ENCODE results near the gene KCNS1.
"Not testable (repeated sequence)": the region's sequence is repeated elsewhere in the genome, so short reads cannot be mapped to it uniquely, and the experiment has no call there.

The KCNS1 gene

DNA sequence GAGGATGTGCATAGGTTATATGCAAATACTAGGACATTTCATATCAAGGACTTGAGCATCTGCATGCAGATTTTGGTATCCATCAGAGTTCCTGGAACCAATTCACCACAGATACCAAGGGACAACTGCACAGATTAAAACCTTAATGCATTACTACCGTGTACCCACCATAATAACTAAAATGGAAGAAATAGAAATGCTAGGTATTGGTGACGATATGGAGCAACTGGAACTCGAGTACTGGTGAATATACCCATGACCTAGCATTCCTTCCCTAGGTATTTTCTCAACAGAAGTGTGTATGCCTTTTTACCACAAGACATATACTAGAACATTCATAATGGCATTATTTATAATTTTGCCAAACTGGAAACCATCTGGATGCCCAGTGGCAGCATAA lies 18.5 kb downstream of the KCNS1 start:
- in situ Hi-C loops (cut with MboI; ENCODE audit: low sequenced_read_pairs), result no loop called here

DNA sequence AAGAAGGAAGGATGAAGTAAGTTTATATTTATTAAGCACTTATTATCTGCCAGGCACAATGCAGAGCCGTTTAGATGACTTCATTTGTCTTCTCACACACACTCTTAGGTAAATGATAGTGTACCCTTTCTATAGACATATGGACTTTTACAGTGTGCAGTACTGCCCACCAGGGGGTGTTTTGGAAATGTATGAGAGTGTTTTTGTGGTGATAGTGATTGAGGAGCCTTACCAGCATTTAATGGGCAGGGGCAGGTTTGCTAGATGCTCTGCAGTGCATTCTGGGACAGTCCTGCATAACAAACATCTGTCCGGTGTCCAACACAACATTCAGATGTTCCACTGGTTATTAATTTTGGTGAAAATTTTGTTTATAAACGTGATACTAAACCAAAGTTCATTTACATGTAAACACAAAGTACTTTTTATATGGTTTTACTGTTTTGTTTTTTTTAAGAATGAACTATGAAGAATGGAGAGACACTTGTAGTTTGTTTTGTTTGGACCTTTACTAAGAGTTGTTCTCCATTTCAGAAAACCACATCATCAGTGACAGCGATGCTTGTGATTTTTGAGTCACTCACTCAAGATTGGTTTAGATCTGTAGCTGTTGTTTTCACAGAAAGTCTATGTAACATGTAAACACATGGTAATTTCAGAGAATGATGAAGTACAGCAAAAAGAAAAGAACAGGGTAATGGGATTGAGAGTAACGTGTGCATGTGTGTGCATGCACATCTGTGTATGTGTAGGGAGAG lies 19.9 kb downstream of the KCNS1 start:
- in situ Hi-C loops (cut with MboI; ENCODE audit: low sequenced_read_pairs), result no loop called here

DNA sequence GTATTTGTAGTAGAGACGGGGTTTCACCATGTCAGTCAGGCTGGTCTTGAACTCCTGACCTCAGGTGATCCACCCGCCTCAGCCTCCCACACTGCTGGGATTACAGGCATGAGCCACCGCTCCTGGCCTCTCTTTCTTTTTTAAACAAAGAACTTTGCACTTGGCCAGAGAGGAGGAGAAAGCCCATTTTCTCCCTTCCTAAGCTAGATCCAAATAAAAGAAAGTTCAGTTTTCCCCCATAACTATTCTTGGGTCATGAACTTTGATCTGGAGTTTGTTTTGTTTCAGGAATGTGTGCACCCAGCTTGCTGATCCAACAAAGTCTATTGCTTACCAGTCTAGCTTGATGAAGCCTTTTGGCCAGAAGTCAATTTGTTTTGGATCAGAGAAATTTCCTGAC lies 23.4 kb downstream of the KCNS1 start:
- in situ Hi-C loops (cut with MboI; ENCODE audit: low sequenced_read_pairs), result loop anchor here (10.0 kb wide), 1 partner anchor 63 kb away; no protein-coding TSS in a partner anchor

DNA sequence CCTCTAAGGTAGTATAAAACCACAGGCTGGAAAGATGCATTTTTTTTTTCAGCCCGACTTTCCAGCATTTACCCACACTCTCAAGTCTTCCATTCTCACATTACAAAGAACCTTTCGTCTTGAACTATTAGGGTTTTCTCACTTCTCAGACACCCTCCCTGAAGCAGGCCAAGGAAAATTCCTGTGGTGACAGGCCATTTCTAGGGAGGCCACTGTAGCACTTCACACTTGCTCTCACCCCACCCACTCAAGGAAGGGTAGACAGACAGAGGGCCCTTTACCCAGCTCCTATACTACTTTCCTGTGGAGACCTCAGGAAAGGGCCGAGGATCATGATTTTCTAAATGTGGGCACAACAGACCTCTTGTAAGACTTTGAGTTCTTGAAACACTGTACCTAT lies 27.7 kb downstream of the KCNS1 start:
- in situ Hi-C loops (cut with MboI; ENCODE audit: low sequenced_read_pairs), result loop anchor here (10.0 kb wide), 1 partner anchor 58 kb away; no protein-coding TSS in a partner anchor

DNA sequence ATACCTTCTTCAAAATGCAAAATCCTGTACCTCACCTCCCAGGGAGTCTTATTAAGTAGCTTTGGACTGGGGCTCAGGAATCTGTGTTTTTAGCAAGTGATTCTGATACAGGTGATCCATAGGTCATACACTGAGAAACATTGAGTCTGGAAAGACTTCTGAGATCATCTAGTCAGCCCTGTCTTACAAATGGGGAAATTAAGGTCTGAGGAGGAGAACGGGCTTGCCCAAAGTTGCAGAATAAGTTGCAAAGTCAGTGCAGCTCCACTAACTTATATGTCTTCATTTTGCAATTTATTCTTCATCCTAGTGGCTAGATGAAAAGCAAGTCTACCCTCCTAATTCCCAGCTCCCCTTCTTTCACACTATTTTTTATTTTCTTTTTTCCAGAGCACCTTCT lies 28.9 kb downstream of the KCNS1 start:
- in situ Hi-C loops (cut with MboI; ENCODE audit: low sequenced_read_pairs), result loop anchor here (10.0 kb wide), 1 partner anchor 57 kb away; no protein-coding TSS in a partner anchor

DNA sequence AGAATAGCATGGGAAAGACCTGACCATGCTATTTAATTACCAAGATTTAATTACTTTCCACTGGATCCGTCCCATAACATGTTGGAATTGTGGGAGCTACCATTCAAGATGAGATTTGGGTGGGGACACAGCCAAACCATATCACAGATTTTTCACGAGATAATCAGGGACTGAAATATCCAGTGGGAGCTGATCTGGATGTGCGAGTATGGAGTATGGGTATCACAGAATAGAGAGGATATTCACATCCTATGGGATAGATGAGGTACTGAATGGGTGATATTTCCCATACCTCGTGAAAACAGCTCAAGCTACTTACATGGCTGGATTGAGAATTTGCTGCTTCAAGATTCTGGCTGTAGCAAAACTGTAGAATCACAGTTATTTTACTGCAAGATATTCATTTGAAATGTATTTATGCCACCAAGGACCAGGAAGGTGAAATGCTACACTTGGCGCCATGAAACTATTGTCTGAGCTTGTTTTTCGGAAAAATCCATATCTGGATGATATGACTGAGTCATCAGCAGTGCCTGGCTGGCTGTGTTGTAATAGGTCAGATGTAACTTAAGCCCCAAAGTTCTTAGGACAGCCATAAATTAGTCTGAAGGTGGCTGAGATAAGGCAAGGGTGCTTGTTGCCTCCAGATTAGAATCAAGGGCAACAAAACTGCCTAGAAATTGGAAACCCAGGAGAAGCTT lies 29.8 kb downstream of the KCNS1 start:
- in situ Hi-C loops (cut with MboI; ENCODE audit: low sequenced_read_pairs), result loop anchor here (10.0 kb wide), 1 partner anchor 56 kb away; no protein-coding TSS in a partner anchor

DNA sequence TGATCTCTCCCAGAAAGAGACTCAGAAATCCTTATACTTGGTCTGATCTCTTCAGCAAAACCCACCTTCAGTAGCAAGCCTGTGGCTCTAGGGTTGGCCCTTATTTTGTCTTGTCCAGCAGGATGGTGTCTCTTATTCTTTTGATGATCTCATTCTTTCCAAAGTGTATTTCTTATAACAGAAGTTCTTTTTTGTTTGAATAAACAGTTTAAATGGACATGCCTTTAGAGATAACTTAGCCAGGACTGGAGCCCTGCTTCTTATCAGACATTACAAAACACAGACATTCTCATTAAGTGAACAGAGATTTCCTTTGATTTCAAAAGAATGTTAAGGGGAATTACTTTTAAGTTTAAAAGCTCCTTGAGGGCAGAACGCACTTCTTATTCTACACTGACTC lies 31.7 kb downstream of the KCNS1 start:
- in situ Hi-C loops (cut with MboI; ENCODE audit: low sequenced_read_pairs), result no loop called here

DNA sequence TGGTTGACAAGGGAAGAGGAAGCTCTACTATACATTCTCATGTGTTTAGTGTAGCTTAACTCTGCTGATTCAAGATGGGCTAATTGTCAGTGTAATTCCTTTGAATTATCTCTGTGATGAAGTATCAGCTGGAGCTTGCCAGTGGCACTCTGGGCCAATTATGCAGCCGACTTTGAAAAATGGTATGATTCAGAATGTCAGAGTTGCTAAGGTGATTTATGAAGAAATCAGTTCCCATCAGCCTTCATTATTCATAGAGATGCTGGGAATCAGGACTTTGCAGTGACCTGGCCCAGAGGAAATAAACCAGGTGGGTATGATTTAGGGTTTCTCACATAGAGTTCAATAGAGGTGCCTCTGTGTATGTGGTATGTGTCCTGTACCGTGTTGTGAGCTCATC lies 33.4 kb downstream of the KCNS1 start:
- in situ Hi-C loops (cut with MboI; ENCODE audit: low sequenced_read_pairs), result no loop called here

DNA sequence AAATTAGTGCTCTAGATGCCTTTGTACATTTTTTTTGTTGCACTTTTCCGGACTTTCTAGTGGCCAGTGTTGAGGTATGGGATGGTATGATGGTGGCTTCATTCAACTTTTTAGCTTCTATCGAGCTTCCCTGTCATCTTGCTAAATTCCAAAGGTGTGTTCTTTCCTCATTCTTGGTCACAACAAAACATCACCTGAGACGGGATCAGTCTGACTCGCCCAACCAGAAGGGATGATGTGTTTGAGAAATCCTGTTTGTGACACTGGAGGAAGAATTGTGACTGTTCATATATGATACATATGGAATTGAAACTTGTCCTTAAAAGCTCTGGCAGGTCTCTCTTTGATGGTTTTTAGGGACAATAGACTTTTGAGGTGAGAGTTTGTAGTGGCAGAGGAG lies 33.8 kb downstream of the KCNS1 start:
- in situ Hi-C loops (cut with MboI; ENCODE audit: low sequenced_read_pairs), result no loop called here

DNA sequence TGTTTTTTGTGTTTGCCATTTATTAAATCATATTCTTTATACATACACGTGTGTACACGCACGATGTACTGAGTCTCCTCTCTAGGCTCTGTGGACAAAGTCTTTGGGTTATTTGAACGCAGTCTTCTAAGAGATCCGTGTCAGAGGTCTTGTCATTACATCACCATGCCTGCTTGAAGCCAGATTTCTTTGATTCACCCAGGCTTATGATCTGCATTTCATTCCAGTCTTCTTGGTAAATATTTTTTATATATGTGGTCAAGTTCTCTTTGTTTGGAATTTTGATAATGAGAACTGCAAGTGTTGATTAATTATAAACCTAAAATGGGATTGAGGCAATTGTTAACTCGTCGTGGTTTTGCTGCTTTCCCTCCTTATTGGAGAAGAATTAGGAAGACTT lies 34.6 kb downstream of the KCNS1 start:
- in situ Hi-C loops (cut with MboI; ENCODE audit: low sequenced_read_pairs), result no loop called here

DNA sequence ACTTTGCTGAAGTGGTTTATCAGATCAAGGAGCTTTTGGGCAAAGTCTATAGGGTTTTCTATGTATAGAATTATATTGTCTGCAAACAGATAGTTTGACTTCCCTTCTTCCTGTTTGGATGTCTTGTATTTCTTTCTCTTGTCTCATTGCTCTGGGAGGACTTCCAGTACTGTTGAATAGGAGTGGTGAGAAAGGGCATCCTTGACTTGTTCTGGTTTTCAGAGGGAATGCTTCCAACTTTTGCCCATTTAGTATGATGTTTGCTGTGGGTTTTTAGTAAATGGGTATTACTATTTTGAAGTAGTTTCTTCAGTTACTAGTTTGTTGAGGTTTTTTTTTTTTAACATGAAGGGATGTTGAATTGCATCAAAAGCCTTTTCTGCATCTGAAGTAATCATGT lies 36.1 kb downstream of the KCNS1 start:
- in situ Hi-C loops (cut with MboI; ENCODE audit: low sequenced_read_pairs), result no loop called here

DNA sequence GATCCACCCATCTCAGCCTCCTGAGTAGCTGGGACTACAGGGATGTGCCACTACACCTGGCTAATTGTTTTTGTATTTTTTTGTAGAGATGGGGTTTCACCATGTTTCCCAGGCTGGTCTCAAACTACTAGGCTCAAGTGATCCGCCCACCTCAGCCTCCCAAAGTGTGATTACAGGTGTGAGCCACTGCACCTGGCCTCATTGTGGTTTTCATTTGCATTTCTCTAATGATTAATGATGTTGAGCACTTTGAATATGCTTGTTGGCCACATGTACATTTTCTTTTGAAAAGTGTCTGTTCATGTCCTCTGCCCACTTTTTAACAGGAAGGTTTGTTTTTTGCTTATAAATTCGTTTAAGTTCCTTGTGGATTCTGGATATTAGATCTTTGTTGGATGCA lies 37.8 kb downstream of the KCNS1 start:
- in situ Hi-C loops (cut with MboI; ENCODE audit: low sequenced_read_pairs), result not testable (repeated sequence)

DNA sequence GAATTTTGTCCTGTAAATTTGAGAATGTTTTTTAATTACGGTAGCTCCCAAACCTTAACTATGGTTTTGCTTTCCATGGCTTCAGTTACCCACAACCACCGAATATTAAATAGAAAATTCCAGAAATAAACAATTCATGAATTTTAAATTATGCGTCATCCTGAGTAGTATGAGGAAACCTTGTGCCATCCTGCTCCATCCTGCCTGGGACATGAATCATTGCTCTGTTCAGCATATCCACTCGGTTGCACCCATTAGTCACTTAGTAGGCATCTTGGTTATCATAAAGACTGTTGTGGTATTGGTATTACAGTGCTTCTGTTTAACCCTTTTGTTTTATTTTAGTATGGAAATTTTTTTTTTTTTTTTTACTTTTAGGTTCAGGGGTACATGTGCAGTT lies 39.7 kb downstream of the KCNS1 start:
- in situ Hi-C loops (cut with MboI; ENCODE audit: low sequenced_read_pairs), result no loop called here

DNA sequence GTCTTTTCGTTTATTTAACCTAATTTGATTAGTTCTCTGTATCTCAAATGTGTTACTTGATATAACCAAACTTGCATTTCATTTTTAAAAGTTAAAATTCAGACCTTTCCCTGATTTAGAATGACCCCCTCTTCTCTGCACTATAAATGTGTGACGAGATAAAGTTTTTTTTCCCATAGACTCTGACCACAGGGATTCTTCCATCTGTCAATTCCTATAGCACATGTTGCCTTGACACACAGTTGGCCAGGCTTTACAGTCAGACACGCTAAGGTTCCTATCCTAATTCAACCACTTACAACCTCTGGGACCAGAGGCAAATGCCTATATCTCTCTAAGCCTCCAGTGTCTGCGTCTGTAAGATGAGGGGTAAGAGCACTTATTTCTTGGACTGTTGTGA lies 40.6 kb downstream of the KCNS1 start:
- in situ Hi-C loops (cut with MboI; ENCODE audit: low sequenced_read_pairs), result no loop called here

DNA sequence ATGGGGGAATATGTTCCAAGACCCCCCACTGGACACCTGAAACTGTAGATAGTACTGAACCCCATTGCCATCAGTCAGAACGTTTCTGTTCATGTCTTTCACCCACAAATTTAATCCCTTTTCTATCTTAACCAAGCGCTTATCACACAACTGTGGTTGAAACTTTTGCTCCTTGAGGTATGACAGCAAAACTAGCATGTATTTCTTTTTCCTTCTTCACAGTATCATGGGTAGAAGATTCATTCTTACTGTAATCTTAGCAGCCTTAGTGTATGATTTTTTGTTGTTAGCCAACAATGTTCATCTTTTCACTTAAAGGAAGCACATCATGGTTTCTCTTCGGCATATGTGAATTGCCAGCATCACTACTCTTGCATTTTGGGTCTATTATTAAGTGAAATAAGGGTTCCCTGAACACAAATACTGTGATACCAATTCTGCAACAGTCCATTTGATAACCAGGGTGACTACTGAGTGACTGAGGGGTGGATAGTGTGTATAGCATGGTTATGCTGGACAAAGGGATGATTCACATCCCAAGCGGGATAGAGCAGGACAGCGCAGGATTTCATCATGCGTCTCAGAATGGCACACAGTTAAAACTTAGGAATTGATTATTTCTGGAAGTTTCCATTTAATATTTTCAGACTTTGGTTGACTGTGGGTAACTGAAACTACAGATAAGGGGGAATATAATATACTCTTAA lies 41.8 kb downstream of the KCNS1 start:
- in situ Hi-C loops (cut with MboI; ENCODE audit: low sequenced_read_pairs), result no loop called here

DNA sequence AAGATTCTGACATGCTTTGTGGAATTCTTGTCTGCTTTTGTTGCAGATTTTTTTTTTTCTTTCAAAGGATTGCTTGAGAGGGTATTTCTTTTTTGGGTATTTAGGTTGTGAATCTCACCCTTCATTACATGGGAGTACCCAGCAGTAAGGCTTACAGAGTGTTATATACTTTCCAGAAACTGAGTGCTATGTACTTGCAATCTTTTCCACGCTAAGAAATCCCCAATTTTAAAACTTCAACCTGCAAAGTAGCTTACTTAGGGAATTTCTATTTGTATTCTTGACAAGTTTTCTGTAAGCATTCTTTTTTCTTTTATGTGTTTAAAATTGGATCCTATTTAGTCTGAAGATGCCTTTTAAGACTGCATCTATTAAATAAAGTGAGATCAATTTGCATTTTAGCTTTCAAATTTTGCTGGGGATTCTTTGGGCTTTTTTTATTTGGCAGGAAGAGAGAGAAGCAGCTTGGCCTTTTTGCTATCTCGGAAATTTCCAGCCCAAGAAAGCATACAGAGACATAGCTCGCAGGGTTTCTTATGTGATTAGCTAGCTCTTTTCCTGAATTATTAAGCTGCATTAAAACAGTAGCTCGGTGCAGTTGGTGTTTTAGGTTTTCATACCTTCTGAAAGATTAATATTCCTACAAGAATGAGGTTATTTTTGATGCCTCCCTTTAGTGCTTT lies 42.6 kb downstream of the KCNS1 start:
- in situ Hi-C loops (cut with MboI; ENCODE audit: low sequenced_read_pairs), result no loop called here

DNA sequence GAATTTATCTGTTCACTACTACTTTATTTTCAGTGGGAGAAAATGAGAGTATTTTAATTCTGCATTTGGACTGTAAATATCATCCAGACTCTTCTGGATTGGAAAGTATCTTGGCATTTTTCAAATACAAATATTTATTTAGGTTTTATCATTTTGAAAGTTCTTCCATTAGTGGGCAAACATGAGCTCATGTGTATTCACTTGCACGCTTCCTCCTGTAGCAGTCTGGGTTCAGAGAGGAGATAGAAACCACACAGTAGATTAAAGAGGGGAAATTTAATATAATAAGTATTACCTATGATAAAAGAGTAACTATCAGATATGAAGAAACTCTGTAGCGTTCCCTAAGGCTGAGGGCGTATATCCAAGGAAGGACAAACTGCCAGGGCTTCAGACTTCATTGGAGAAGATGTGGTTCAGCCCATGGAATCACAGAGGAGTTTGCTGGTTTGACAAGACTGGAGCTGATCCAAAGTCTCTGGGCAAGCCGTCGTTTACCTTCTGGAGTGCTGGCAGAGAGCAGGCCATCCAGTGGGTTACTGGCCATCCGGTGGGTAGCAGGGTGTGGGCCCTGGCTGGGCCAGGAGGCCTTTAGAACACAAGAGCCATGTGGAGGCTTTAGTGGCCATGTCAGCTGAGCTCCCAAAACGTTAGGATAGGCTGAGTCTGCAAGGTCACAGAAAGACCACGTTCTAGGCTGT lies 44.3 kb downstream of the KCNS1 start:
- in situ Hi-C loops (cut with MboI; ENCODE audit: low sequenced_read_pairs), result no loop called here

DNA sequence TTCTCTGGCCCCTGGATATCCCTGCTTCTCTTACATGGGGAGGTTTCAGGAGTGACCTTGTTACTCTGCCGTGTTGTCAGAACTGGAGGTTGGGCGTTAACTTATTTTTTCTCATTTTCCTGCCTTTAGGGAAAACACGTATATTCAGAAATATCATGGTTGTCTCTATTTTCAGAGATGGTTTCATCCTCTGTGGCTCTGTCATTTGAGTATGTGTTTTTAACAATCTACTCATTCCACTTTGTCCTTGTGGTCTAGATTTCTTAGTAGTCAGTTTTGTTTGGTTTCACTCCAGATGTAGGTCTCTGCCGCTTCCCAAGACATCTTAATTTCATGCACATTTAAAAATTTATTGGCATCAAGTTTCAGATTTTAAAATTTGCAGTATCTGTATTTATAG lies 45.9 kb downstream of the KCNS1 start:
- in situ Hi-C loops (cut with MboI; ENCODE audit: low sequenced_read_pairs), result no loop called here

DNA sequence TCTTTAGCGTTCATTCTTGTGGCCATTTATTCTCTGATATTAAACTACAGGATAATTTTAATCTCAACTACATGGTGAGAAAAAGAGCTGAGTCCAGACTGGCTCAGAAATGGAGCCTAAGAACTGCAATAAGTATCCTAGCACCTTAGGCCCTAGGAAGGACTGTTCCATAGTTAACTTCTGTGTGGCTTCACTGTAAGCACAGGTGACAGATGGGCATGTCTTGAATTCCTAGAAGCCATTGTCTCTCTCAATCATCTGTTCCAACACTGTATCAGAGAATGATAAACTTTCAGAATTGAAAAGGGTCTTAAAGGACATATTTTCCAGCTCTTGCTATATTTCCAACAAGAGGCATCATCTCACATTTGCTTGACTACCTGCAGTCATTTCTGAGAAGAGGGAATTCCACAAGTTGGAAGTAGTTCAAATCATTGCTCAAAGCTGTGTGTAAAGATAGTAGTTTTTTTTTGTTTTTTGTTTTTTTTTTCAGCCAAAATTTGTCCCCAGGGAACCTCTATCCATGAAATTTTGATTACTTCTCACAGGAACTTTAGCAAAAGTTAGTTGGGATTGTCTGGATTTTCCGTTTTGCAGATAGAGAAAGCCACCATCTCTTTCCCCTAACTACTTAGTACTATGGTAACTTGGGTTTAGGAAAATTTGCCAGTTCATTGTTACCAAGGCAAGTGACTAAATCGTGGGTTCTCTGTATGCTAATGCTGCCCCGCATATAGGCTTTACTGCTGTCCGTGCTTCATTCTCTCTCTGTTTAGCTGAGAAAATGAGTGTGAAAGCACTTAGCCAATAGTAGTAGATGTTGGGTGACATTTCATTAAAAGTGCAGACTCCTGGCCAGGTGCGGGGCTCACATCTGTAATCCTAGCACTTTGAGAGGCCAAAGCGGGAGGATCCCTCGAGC lies 47.2 kb downstream of the KCNS1 start:
- in situ Hi-C loops (cut with MboI; ENCODE audit: low sequenced_read_pairs), result no loop called here
